Keratinocyte (primary cell): ENCODE results near the gene IWS1.

Experiments
- EZH2 ChIP-seq: IDR thresholded peaks from one replicate; pipeline ENCODE4 v1.6.1; 2012; ENCODE audit warnings: inconsistent platforms, mild to moderate bottlenecking, low read length, moderate library complexity
- TF ChIP-seq, protein P1 (sequence below), 3 experiments: IDR thresholded peaks in 1 of 3; conservative IDR thresholded peaks in 1 of 3; optimal IDR thresholded peaks in 1 of 3; 2 replicates in 2 of 3; 3 replicates in 1 of 3; pipeline versions ENCODE3 to v1.5.1; 2011; ENCODE audit warnings: low read length in 3 of 3, mild to moderate bottlenecking in 3 of 3, moderate library complexity in 2 of 3, control low read depth in 1 of 3, inconsistent platforms in 1 of 3; ENCODE audit not compliant: insufficient read depth in 2 of 3; ENCODE audit errors: extremely low read depth in 1 of 3

DNA sequence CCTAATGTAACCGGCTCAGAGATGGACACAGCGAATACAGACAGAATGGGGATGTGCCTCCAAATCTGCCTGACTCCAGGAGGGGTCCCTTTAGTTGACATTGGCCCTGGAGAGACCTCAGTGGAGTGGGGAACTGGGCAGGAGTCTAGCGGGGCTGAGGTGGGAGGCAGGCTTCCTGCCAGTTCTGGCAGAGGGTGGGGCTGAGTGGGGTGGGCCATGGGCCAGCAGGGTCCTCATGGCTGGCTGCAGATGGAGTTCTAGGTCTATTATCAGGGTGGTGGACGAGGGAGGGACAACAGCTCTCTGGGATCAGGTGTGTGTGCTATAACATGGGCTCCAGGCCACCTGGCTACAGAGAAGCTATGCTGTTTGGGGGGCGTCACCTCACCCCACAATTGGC is 86.9 kb downstream of the IWS1 start:
- TF ChIP-seq, protein P1, sequence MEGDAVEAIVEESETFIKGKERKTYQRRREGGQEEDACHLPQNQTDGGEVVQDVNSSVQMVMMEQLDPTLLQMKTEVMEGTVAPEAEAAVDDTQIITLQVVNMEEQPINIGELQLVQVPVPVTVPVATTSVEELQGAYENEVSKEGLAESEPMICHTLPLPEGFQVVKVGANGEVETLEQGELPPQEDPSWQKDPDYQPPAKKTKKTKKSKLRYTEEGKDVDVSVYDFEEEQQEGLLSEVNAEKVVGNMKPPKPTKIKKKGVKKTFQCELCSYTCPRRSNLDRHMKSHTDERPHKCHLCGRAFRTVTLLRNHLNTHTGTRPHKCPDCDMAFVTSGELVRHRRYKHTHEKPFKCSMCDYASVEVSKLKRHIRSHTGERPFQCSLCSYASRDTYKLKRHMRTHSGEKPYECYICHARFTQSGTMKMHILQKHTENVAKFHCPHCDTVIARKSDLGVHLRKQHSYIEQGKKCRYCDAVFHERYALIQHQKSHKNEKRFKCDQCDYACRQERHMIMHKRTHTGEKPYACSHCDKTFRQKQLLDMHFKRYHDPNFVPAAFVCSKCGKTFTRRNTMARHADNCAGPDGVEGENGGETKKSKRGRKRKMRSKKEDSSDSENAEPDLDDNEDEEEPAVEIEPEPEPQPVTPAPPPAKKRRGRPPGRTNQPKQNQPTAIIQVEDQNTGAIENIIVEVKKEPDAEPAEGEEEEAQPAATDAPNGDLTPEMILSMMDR (optimal IDR thresholded peaks at IDR 0.05 in 1 of 3, IDR thresholded peaks at IDR 0.05 in 1 of 3, conservative IDR thresholded peaks at IDR 0.05 in 1 of 3; ENCODE audit: extremely low read depth in 1 of 3, insufficient read depth in 2 of 3, low read length in 3 of 3), result no peak
- TF ChIP-seq EZH2, result no peak
